Cardiac fibroblast (primary cell): ENCODE measurements around the gene SPATA21.
"Not testable (repeated sequence)": the region's sequence is repeated elsewhere in the genome, so short reads cannot be mapped to it uniquely, and the experiment has no call there.

Experiments
- DNase-seq, 2 donors: peaks; one replicate each; pipeline versions ENCODE4 v3.0.0 to v3.0.0-alpha.2; 2010; ENCODE audit warnings: low read depth in 2 of 2
- H3K4me3 ChIP-seq, 2 donors: replicated peaks in 1 of 2; 1 replicate in 1 of 2; 2 replicates in 1 of 2; pipeline ENCODE4 v1.5.1; 2011; ENCODE audit warnings: low read depth in 2 of 2, low read length in 2 of 2, mild to moderate bottlenecking in 2 of 2, moderate library complexity in 1 of 2
- CTCF ChIP-seq: IDR thresholded peaks from one replicate; pipeline ENCODE4 v1.5.1; 2011; ENCODE audit warnings: low read depth, mild to moderate bottlenecking, low read length, inconsistent platforms

SPATA21 gene

DNA sequence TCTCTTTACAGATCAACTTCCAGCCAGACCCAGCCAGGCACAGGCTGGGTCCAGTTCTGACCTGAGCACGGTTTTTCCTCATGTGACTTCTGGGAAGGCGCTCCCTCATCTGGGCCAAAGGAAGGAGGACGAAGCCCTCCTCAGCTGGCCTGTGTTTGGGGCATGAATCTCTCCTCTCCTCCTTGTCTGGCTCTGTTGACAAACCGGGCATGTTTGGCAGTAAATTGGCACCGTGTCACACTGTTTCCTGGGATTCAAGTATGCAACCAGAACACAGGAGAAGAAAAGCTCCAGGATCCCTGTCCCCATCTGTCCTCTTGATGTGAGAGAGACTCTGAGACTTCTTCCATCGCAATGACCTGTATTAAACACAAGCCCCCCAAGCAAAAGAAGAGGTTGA, 21.6 kb upstream of the SPATA21 start:
- no peak for TF ChIP-seq CTCF
- no peak for DNase-seq
- H3K4me3 ChIP-seq = no peak overlapping the region

DNA sequence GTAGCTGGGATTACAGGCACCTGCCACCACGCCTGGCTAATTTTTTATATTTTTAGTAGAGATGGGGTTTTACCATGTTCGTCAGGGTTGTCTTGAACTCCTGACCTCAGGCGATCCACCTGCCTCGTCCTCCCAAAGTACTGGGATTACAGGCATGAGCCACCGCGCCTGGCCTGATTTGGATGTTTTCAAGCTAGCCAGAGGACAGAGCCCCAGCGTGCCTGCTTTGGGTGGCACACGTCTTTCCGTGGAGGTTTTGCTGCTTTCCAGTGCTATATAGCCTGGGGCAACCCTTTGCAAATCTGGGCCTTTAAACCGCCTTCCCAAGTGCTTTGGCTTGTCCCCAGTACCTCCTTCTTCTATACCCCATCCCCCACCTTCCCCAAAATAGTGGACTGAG, 18.9 kb upstream of the SPATA21 start:
- DNase-seq = not testable (repeated sequence)

GRCh38 chr1:16454909-16455308, 17.7 kb upstream of the SPATA21 start:
- H3K4me3 ChIP-seq, DNase-seq: not testable (repeated sequence)

More for the DNA sequence above, 18.9 kb upstream of the SPATA21 start:
- not testable (repeated sequence) for H3K4me3 ChIP-seq

GRCh38 chr1:16451841-16452528, 14.8 kb upstream of the SPATA21 start:
- H3K4me3 ChIP-seq = no peak overlapping the region
- no peak for TF ChIP-seq CTCF
- no peak for DNase-seq

DNA sequence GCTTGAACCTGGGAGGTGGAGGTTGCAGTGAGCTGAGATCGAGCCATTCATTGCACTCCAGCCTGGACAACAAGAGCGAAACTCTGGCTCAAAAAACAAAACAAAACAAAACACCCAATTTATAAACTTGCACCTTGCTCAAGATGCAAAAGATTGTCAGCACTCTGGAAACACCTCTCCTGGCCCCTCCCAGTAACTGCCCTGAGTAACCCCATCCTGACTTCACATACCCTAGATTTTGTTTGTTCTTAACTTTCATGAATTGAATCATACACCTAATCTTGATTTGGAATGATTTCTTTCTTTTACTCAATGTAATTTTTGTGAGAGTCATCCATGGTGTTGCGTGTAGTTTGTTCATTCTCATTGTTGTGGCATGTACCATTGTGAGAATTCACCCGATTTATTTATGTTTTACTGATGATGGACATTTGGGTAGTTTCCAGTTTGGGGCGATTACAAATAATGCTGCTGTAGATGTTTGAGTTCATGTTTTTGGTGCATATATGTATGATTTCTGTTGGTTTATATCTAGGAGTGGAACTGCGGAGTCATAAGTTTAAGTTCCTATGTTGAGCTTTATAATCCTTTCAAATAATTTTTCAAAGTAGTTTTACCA, 13.7 kb upstream of the SPATA21 start:
- no peak for DNase-seq
- TF ChIP-seq CTCF = no peak
- no peak overlapping the region for H3K4me3 ChIP-seq

GRCh38 chr1:16449666-16450065, 12.4 kb upstream of the SPATA21 start:
- TF ChIP-seq CTCF = no peak
- DNase-seq = no peak
- H3K4me3 ChIP-seq = no peak overlapping the region

- no peak overlapping the region for H3K4me3 ChIP-seq
- no peak for TF ChIP-seq CTCF
- no peak for DNase-seq
Observed at GRCh38 chr1:16449065-16449464, 11.8 kb upstream of the SPATA21 start.

DNA sequence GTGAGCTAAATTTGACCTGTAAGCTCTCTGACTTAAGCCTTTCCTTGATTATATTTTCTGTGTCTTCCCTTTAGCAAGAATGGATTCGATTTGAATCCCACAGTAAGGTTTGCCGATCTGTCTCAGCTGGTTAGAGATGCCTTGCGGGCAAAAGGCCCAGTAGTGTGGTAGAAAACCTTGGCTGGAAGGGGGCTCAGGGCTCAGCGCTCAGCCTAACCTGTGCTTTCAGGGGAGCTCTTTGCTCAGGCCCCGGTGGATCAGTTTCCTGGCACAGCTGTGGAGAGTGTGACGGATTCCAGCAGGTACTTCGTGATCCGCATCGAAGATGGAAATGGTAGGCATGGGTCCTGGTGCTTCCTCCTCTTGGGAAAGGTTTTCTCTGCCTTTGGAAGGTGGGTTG, 10.4 kb upstream of the SPATA21 start:
- no peak overlapping the region for H3K4me3 ChIP-seq
- no peak for DNase-seq
- TF ChIP-seq CTCF = no peak
